Glomerular visceral epithelial cell (primary cell): ENCODE results near the gene METTL9.
A peak's percentile ranks its signal among the peaks of the same experiment; 100 is the strongest.
"Not testable (repeated sequence)": the region's sequence is repeated elsewhere in the genome, so short reads cannot be mapped to it uniquely, and the experiment has no call there.

Experiments
- DNase-seq: peaks from one replicate; pipeline ENCODE4 v3.0.0-alpha.2; 2016; ENCODE audit errors: extremely low spot score

METTL9 gene

GRCh38 chr16:21610006-21610544, 10.7 kb downstream of the METTL9 start:
- no peak for DNase-seq

DNA sequence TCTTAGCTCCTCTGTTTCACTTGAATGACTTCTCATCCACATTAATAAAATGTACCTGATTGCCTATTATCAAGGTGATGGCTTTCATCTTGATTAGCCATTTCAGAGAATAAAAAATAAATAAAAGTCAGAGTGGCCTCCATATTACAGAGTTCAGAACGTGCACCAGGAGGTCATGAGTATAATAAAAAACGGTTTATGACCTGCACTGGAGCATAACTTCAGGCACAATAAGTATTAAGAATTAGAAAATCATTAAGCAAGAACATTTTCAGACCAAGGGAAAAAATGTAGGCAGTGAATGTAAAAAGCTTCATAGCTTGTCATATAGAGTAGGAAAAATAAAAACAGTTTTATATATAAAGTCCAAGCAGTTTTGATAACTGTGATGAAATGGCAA, 11.4 kb downstream of the METTL9 start:
- DNase-seq: no peak

DNA sequence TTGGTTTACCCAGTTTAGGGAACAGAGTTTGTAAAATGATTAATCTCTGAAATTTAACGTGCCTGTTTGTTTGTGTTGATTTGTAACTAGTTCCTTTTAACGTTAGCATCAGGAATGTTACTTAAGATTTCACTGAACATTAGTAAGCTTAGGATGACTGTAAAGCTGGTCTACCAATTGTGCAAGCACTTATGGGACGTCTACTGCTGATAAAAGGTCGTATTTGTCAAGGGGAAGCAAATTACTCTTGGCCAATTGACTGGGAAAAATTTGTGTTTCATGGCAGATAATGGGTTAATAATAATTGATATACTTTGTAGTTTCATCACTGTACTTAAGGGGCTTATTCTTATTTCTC, 11.8 kb downstream of the METTL9 start:
- DNase-seq: no peak

DNA sequence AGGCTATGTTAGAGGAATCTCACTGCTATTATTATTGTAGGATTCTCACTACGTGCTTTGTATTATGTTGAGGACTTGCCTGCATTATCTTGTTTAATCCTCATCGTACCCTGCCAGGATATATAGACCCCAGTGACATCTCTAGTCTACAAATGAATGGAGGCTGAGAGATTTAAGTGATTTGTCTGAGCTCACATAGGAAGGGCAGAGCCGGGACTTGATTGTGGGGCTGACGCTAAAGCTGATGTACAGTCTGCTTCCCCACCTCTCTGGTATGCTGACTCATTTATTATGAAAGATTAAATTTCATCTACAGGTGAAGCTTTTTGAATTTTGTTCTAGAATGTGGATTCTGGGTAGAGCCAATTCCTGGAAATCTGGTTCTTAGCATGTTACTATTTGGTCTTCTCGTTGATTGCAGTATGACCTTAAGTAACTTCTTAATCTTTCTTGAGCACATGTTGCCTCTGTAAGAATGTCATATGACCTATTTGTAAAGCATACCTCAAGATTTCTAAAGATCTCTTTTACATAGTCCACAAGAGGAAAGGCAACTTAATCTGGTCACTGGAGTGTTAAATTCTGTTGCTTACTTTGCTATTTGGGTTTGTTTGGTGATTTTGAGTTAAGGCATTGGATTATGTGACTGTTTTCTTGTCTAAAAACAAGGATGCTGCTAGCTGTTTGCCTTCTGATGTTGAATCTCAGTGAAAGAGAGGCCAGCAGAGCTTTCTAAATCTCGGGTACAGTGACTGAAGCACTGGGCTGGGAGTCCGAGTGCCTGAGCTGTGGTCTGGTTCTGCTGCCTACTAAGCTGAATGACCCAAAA, 12.4 kb downstream of the METTL9 start:
- DNase-seq: no peak

DNA sequence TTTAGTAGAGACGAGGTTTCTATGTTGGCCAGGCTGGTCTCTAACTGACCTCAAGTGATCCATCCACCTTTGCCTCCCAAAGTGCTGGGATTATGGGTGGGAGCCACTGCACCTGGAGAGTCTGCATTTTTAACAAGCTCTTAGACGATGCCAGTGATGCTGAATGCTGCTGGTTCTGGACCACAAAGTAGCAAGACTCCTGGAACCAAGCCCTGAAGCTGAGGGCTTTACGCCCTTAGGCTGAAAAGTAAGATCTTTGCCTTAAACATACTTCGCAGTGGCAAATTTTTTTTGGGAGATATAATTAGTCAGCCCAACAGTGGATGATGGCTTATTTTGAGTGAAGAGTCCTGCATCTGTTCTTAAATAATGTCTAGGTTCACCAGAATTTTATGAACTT, 14.0 kb downstream of the METTL9 start:
- DNase-seq: no peak

DNA sequence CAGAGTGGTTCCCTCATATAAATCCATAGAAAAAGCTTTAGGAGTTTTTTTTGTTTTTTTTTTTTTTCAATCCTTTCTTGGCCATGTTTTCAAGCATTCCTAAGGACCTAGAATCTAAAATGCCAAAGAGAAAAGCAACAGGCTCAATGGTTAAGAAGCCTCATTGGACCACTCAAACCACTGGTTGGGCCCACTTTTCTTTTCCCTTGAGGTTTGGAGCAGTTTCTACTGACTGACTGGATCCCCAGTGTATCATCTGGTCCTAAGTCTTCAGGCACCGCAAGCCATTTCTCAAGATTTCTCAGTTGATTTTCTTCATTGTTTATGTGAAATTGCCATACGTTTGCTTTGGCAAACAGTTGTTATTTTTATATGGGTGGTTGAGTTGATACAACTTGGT, 14.4 kb downstream of the METTL9 start:
- DNase-seq: no peak

GRCh38 chr16:21614896-21615295, 15.5 kb downstream of the METTL9 start:
- DNase-seq: no peak

DNA sequence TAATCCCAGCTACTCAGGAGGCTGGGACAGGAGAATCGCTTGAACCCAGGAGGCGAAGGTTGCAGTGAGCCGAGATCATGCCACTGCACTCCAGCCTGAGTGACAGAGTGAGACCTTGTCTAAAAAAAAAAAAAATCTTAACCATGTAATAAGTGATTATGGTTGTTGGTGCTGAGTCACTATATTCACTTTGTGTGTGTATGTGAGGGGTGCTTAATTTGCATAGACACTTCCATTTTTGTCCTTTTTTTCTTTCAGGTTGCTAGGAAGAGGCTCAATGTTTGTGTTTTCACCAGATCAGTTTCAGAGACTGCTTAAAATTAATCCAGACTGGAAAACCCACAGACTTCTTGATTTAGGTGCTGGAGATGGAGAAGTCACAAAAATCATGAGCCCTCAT, 18.2 kb downstream of the METTL9 start:
- DNase-seq: no peak

DNA sequence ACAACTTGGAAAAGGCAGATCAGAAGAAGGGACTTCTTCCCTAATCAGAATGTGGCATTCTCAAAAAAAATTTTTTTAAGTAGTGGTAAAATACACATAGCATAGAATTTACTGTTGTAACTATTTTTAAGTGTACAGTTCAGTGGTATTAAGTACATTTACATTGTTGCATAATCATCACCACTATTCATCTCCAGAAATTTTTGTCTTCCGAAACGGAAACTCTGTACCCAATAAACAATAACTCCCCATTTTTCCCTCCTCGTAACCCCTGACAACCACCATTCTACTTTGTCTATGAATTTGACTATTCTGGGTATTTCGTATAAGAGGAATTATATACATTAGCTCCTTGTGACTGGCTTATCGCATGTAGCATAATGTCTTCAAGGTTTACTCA, 18.9 kb downstream of the METTL9 start:
- DNase-seq: no peak

GRCh38 chr16:21619765-21620425, 20.5 kb downstream of the METTL9 start:
- DNase-seq: no peak

DNA sequence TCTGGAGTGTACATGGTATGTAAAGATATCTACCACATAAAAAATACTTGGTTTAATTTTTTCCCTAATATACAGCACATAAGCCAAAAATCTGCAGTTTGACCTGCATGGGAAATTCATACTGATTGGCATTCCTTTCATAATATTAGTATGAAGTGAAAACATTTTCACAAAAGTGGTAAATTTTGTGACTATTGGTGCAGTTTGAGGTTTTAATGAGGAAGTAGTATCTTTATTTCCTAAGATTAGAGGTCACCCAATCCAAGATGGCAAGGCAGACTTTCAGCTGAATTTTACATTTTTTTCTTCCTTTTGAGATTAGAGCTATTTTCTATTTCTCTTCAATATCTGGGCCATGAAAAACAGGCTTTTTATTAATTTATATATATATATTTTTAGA, 21.2 kb downstream of the METTL9 start:
- DNase-seq: no peak

DNA sequence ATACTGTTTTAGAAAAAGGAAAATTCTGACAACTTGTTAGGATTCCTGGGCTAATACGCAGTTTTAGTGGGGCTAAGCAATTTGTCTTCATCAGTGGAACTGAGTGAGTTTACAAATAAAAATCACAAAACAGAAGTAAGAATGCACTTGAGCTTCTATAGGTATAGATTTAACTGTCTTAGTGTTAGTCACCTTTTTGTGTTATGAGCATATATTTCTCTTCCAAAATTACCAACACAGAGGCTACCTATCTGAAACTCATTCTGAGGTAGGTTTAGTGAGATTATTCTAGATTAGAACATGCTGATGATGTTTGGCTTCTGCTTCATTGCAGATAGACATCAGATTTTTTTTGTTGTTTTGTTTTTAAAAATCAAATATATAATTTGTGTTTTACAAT, 23.2 kb downstream of the METTL9 start:
- no peak for DNase-seq

DNA sequence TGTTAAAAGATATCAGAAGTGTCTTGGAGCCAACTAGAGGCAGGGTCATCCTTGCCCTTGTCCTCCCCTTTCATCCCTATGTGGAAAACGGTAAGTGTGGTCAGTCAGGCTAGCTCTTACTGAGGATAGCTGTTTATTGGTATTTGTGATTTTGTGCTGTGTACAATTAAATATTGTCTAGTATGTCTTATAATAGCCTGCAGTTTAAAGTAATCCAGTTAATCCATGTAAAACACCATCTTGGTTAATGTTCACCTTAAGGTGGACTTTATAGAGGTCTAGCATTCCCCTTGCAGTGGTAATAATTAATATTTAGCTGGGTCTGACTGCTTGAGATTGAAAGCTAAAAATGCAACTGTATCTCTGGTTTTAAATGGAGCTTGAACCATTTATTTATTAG, 25.6 kb downstream of the METTL9 start:
- no peak for DNase-seq

GRCh38 chr16:21626659-21627277, 27.4 kb downstream of the METTL9 start:
- peak; percentile 65 for DNase-seq

- DNase-seq: no peak
These were observed 28.8 kb downstream of the METTL9 start for GRCh38 chr16:21628121-21628726.

- DNase-seq: no peak
These were observed 29.4 kb downstream of the METTL9 start for GRCh38 chr16:21628772-21629171.

- DNase-seq: not testable (repeated sequence)
These were observed 30.5 kb downstream of the METTL9 start for GRCh38 chr16:21629616-21630539.

DNA sequence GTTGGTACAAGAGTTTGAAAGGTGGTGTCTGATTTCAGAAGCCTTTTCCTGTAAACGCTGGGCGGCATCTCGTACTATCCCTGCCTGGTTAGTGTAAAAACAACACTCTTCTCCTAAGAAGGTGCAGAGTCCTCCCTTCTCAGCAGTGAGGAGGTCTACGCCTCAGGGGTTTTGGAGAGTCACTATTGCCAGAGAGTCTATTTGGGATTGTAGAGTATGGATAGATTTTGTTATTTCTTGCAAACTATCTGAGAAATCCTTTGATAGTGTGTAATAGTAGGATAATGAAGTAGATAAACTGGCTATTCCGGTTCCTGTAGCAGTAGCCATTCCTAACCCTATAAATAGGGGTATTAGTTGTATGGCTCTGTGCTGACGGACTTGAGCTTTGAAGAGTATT, 31.5 kb downstream of the METTL9 start:
- not testable (repeated sequence) for DNase-seq

- not testable (repeated sequence) for DNase-seq
These were observed 32.0 kb downstream of the METTL9 start for GRCh38 chr16:21631376-21631775.

DNA sequence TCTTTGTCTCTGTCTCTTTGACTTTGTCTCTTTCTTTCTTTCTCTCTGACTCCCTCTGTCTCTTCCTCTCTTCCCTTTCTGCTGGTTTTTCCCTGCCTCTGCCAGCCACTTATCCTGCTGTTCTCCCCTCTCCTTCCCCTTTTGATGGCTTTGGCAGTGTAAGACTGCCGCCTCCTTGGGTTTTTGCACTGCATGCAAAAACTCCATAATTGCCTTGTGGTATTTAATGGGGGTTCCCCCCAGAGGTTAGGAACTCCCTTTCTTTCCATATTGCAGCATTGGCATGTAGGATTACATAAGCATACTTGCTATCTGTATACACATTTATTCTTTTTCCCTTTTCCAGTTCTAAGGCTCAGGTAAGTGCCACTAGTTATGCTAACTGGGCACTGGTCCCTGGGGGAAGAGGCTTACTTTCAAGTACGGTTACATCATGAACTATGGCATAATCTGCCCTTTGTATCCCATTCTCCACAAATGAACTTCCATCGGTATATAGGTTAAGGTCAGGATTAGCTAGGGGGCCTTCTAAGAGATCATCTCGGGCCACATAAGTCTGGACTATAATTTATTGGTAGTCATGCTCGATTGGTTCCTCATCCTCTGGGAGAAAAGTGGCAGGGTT, 32.7 kb downstream of the METTL9 start:
- not testable (repeated sequence) for DNase-seq

- DNase-seq: no peak
These were observed 34.8 kb downstream of the METTL9 start for GRCh38 chr16:21634216-21634615.
